HepG2 (cell line): ENCODE results near the gene PTGIS. TPM values are rescaled to one million over a fixed set of nuclear protein-coding genes. Genes with fewer than 3 reads are reported as not detected.

Source experiments
- CAMTA2 ChIP-seq: sonication (generic); formaldehyde crosslinking; IDR thresholded peaks from 2 replicates; pipeline ENCODE4 v1.4.0; 2020; ENCODE audit warnings: mild to moderate bottlenecking, missing genetic modification reagents, borderline replicate concordance
- FOXO1 ChIP-seq: sonication (generic); formaldehyde crosslinking; IDR thresholded peaks from 2 replicates; pipeline ENCODE4 v1.4.0; 2020; ENCODE audit warnings: missing genetic modification reagents
- IRF1 ChIP-seq: sonication (generic); formaldehyde crosslinking; IDR thresholded peaks from 2 replicates; pipeline ENCODE4 v1.4.0; 2020; ENCODE audit warnings: low read depth, mild to moderate bottlenecking, missing genetic modification reagents
- MED8 ChIP-seq: sonication (generic); formaldehyde crosslinking; IDR thresholded peaks from 2 replicates; pipeline ENCODE4 v1.8.1; 2023; ENCODE audit warnings: mild to moderate bottlenecking, missing genetic modification reagents; ENCODE audit not compliant: insufficient replicate concordance
- PCBP2 ChIP-seq: fragments of 200-400 bp; formaldehyde crosslinking; optimal IDR thresholded peaks from 2 replicates; pipeline ENCODE3; 2018; ENCODE audit warnings: low read length, low read depth; ENCODE audit not compliant: poor library complexity, severe bottlenecking
- PHF8 ChIP-seq: sonication (generic); formaldehyde crosslinking; IDR thresholded peaks from 2 replicates; pipeline ENCODE4 v1.5.0; 2020; ENCODE audit warnings: missing genetic modification reagents
- RARA ChIP-seq: IDR thresholded peaks from 2 replicates; pipeline ENCODE4 v1.6.1; 2016; ENCODE audit warnings: missing genetic modification reagents, missing compliant biosample characterization
- RBM39 ChIP-seq: fragments of 200-400 bp; formaldehyde crosslinking; IDR thresholded peaks from one replicate; pipeline ENCODE4 v1.6.1; 2018; ENCODE audit warnings: antibody characterized with exemption, mild to moderate bottlenecking, low read depth, low read length; ENCODE audit not compliant: poor library complexity, severe bottlenecking
- SOX13 ChIP-seq, 3 experiments: fragments of 450-650 bp in 1 of 3; sonication (generic) in 1 of 3; formaldehyde crosslinking in 1 of 3; IDR thresholded peaks in 2 of 3; conservative IDR thresholded peaks in 1 of 3; 2 replicates each; pipeline versions ENCODE4 v1.5.0 to v1.6.1; 2016 to 2020; ENCODE audit warnings: antibody characterized with exemption in 1 of 3, mild to moderate bottlenecking in 1 of 3, missing compliant biosample characterization in 1 of 3, missing genetic modification reagents in 1 of 3, moderate library complexity in 1 of 3
- TARDBP ChIP-seq: sonication (generic); formaldehyde crosslinking; IDR thresholded peaks from 2 replicates; pipeline ENCODE4 v1.8.0; 2022; ENCODE audit warnings: mild to moderate bottlenecking, missing genetic modification reagents
- TOE1 ChIP-seq: sonication (generic); formaldehyde crosslinking; IDR thresholded peaks from 2 replicates; pipeline ENCODE4 v1.4.0; 2020; ENCODE audit warnings: mild to moderate bottlenecking, missing genetic modification reagents
- YY1 ChIP-seq: IDR thresholded peaks from 2 replicates; pipeline ENCODE4 v1.6.1; 2011; ENCODE audit warnings: low read length, low read depth, moderate library complexity, mild to moderate bottlenecking; ENCODE audit not compliant: insufficient read depth, insufficient replicate concordance
- ZBTB21 ChIP-seq: sonication (generic); formaldehyde crosslinking; IDR thresholded peaks from 2 replicates; pipeline ENCODE4 v1.4.0; 2020; ENCODE audit warnings: missing genetic modification reagents
- ZNF20 ChIP-seq: sonication (generic); formaldehyde crosslinking; IDR thresholded peaks from 2 replicates; pipeline ENCODE4 v1.4.0; 2020; ENCODE audit warnings: mild to moderate bottlenecking, moderate library complexity, missing genetic modification reagents
- ZNF407 ChIP-seq: sonication (generic); formaldehyde crosslinking; IDR thresholded peaks from one replicate; pipeline ENCODE4 v1.5.1; 2020; ENCODE audit warnings: mild to moderate bottlenecking, missing genetic modification reagents; ENCODE audit errors: not compliant biosample characterization
- ZNF451 ChIP-seq: sonication (generic); formaldehyde crosslinking; IDR thresholded peaks from 2 replicates; pipeline ENCODE4 v1.5.0; 2020; ENCODE audit warnings: mild to moderate bottlenecking, missing genetic modification reagents
- ZNF574 ChIP-seq: sonication (generic); formaldehyde crosslinking; IDR thresholded peaks from 2 replicates; pipeline ENCODE4 v1.4.0; 2020; ENCODE audit warnings: missing genetic modification reagents
- ZNF746 ChIP-seq: sonication (generic); formaldehyde crosslinking; IDR thresholded peaks from 2 replicates; pipeline ENCODE4 v1.8.0; 2022; ENCODE audit warnings: mild to moderate bottlenecking, missing genetic modification reagents
- ZNF775 ChIP-seq: sonication (generic); formaldehyde crosslinking; IDR thresholded peaks from 2 replicates; pipeline ENCODE4 v1.4.0; 2020; ENCODE audit warnings: missing genetic modification reagents, mild to moderate bottlenecking, moderate library complexity, borderline replicate concordance
- polyA plus RNA-seq, 8 experiments: library from polyadenylated mRNA; depleted of rRNA in 3 of 8; stranded (reverse) in 7 of 8; unstranded in 1 of 8; fragments of >200 nt; fragmentation: Illumina TruSeq in 4 of 8; extraction: Trizol in 4 of 8; gene quantifications; 2 replicates each; pipeline versions ENCODE4 v1.2.1 to v1.2.3, GENCODE V29; 2011 to 2016; ENCODE audit warnings: low read depth in 4 of 8, missing spikeins in 1 of 8, mixed read lengths in 1 of 8; ENCODE audit not compliant: insufficient read depth in 1 of 8
- total RNA-seq, 5 experiments: library from RNA; depleted of rRNA; stranded (reverse); fragments of >200 nt; fragmentation: Illumina TruSeq; extraction: Trizol; gene quantifications; 2 replicates each; pipeline ENCODE4 v1.2.3, GENCODE V29; 2016; ENCODE audit warnings: low read depth in 1 of 5

PTGIS gene
- total and polyA plus RNA-seq, 2 of the 13 experiments (the other 11 are each of a cell fraction or from before 2014, with no cell fraction given), result not detected

GRCh38 chr20:49599746-49600113, 31.8 kb upstream of the PTGIS start (continued):
- TF ChIP-seq TARDBP (CRISPR knock-in tag), result no peak
- no peak for TF ChIP-seq ZNF20
- no peak for TF ChIP-seq RBM39
- no peak for TF ChIP-seq TOE1
- no peak for TF ChIP-seq ZNF407 (CRISPR knock-in tag)
- no peak for TF ChIP-seq ZBTB21 (CRISPR knock-in tag)
- TF ChIP-seq RARA (CRISPR knock-in tag), result no peak
- TF ChIP-seq PCBP2, result no peak
- no peak for TF ChIP-seq YY1
- no peak for TF ChIP-seq PHF8 (CRISPR knock-in tag)
- no peak for TF ChIP-seq FOXO1
- no peak for TF ChIP-seq ZNF451 (CRISPR knock-in tag)
- 0 out of 2 replicates have a peak, but pooled peaks have one; percentile 60 for TF ChIP-seq IRF1
- TF ChIP-seq SOX13 (IDR thresholded peaks at IDR 0.05), result no peak
- TF ChIP-seq SOX13 (CRISPR knock-in tag; conservative IDR thresholded peaks at IDR 0.05 in 1 of 2, IDR thresholded peaks at IDR 0.05 in 1 of 2), result no peak
- no peak for TF ChIP-seq ZNF574 (CRISPR knock-in tag)
- no peak for TF ChIP-seq ZNF746 (CRISPR knock-in tag)
- 0 out of 2 replicates have a peak, but pooled peaks have one; percentile 52 for TF ChIP-seq ZNF775 (CRISPR knock-in tag)
- TF ChIP-seq MED8 (CRISPR knock-in tag), result no peak
- TF ChIP-seq CAMTA2 (CRISPR knock-in tag), result no peak
